CD14-positive monocyte (primary cell): ENCODE results near the gene MALRD1. TPM values are rescaled to one million over a fixed set of nuclear protein-coding genes. Genes with fewer than 3 reads are reported as not detected.

Experiments used
- DNase-seq, 3 donors: peaks; one replicate each; pipeline ENCODE4 v3.0.0-alpha.2; 2011 to 2022
- H2AFZ ChIP-seq: 2 replicates; pipeline ENCODE4 v1.6.0; 2012; ENCODE audit warnings: mild to moderate bottlenecking, low read depth, low read length, inconsistent platforms; ENCODE audit not compliant: insufficient read depth, poor library complexity, severe bottlenecking
- H3K27ac ChIP-seq, 2 donors: 1 replicate in 1 of 2; 2 replicates in 1 of 2; pipeline ENCODE4 v1.5.1; 2012 to 2013; ENCODE audit warnings: low read length in 2 of 2, control low read depth in 1 of 2, inconsistent platforms in 1 of 2, low read depth in 1 of 2, mild to moderate bottlenecking in 1 of 2
- H3K27me3 ChIP-seq, 2 donors: one replicate each; pipeline versions ENCODE4 v1.6.0 to v1.6.1; 2011 to 2013; ENCODE audit warnings: low read length in 2 of 2; ENCODE audit not compliant: control insufficient read depth in 2 of 2, insufficient read depth in 2 of 2
- H3K36me3 ChIP-seq, 2 donors: replicated peaks in 1 of 2; 1 replicate in 1 of 2; 2 replicates in 1 of 2; pipeline versions ENCODE4 v1.5.1 to v1.6.1; 2012 to 2013; ENCODE audit warnings: low read length in 2 of 2, control low read depth in 1 of 2, inconsistent platforms in 1 of 2, mild to moderate bottlenecking in 1 of 2; ENCODE audit not compliant: insufficient read depth in 2 of 2, control insufficient read depth in 1 of 2
- H3K4me1 ChIP-seq, 2 donors: 1 replicate in 1 of 2; 2 replicates in 1 of 2; pipeline versions ENCODE4 v1.5.1 to v1.6.1; 2012 to 2013; ENCODE audit warnings: low read length in 2 of 2, control low read depth in 1 of 2, inconsistent platforms in 1 of 2, mild to moderate bottlenecking in 1 of 2, moderate library complexity in 1 of 2; ENCODE audit not compliant: insufficient read depth in 2 of 2, control insufficient read depth in 1 of 2
- H3K4me2 ChIP-seq: replicated peaks from 2 replicates; pipeline ENCODE3; 2012; ENCODE audit warnings: low read length, moderate library complexity, mild to moderate bottlenecking; ENCODE audit not compliant: poor library complexity, severe bottlenecking; ENCODE audit errors: extremely low read depth
- H3K4me3 ChIP-seq, 3 experiments: fragments of 200-600 bp in 1 of 3; sonication (generic) in 1 of 3; replicated peaks in 1 of 3; 1 replicate in 2 of 3; 2 replicates in 1 of 3; pipeline ENCODE4 v1.5.1; 2011 to 2013; ENCODE audit warnings: low read length in 3 of 3, mild to moderate bottlenecking in 3 of 3, control low read depth in 2 of 3, low read depth in 2 of 3, inconsistent platforms in 1 of 3, moderate library complexity in 1 of 3
- H3K79me2 ChIP-seq: 2 replicates; pipeline ENCODE4 v1.6.0; 2012; ENCODE audit warnings: mild to moderate bottlenecking, control low read depth, inconsistent platforms, low read length, moderate library complexity; ENCODE audit not compliant: insufficient read depth
- H3K9ac ChIP-seq: 2 replicates; pipeline ENCODE4 v1.6.0; 2017; ENCODE audit warnings: low read length, mild to moderate bottlenecking; ENCODE audit not compliant: insufficient read depth, poor library complexity, severe bottlenecking
- H3K9me3 ChIP-seq, 2 donors: replicated peaks in 1 of 2; 1 replicate in 1 of 2; 2 replicates in 1 of 2; pipeline versions ENCODE4 v1.5.1 to v1.6.1; 2012 to 2013; ENCODE audit warnings: low read length in 2 of 2, control low read depth in 1 of 2; ENCODE audit not compliant: control insufficient read depth in 1 of 2, insufficient read depth in 1 of 2
- H4K20me1 ChIP-seq: 2 replicates; pipeline ENCODE4 v1.6.0; 2012; ENCODE audit warnings: mild to moderate bottlenecking, low read length, control low read depth, moderate library complexity; ENCODE audit not compliant: insufficient read depth
- H3K27ac Mint-ChIP-seq, 7 donors: one replicate each; pipeline ENCODE4 v1.8.0; 2020; ENCODE audit warnings: mild to moderate bottlenecking in 7 of 7, mixed read lengths in 7 of 7, moderate library complexity in 6 of 7, inconsistent platforms in 2 of 7
- H3K27me3 Mint-ChIP-seq, 3 donors: one replicate each; pipeline ENCODE4 v1.8.0; 2021 to 2022; ENCODE audit warnings: low read depth in 3 of 3, mild to moderate bottlenecking in 3 of 3, mixed read lengths in 3 of 3, moderate library complexity in 3 of 3, inconsistent platforms in 1 of 3
- H3K36me3 Mint-ChIP-seq, 2 donors: one replicate each; pipeline ENCODE4 v1.8.0; 2020; ENCODE audit warnings: mixed read lengths in 2 of 2, inconsistent platforms in 1 of 2, mild to moderate bottlenecking in 1 of 2
- H3K4me1 Mint-ChIP-seq: one replicate; pipeline ENCODE4 v1.8.0; 2020; ENCODE audit warnings: mild to moderate bottlenecking, mixed read lengths
- H3K4me3 Mint-ChIP-seq, 2 donors: one replicate each; pipeline ENCODE4 v1.8.0; 2020; ENCODE audit warnings: mild to moderate bottlenecking in 2 of 2, mixed read lengths in 2 of 2, moderate library complexity in 1 of 2
- H3K9me3 Mint-ChIP-seq, 7 donors: one replicate each; pipeline ENCODE4 v1.8.0; 2020 to 2022; ENCODE audit warnings: mixed read lengths in 7 of 7, mild to moderate bottlenecking in 6 of 7, moderate library complexity in 6 of 7, inconsistent platforms in 2 of 7
- CTCF ChIP-seq: fragments of 200-600 bp; IDR thresholded peaks from one replicate; pipeline ENCODE4 v1.8.0; 2022; ENCODE audit warnings: antibody characterized with exemption, mild to moderate bottlenecking
- WGBS: methylation state at CpG from one replicate; pipeline ENCODE4 v1.1.5; 2013; ENCODE audit warnings: missing lambda C conversion rate; ENCODE audit not compliant: insufficient coverage; 5-methylcytosine and 5-hydroxymethylcytosine counted together
- intact Hi-C, 2 donors: fragments of 100-400 bp; cut with micrococcal nuclease; formaldehyde crosslinking; loops; one replicate each; pipeline versions ENCODE4 v1.15.0 to v1.15.1; 2023
- polyA plus RNA-seq, 3 donors: library from polyadenylated mRNA; depleted of rRNA in 1 of 3; unstranded in 2 of 3; stranded (reverse) in 1 of 3; fragments of 300-500 nt in 2 of 3; fragments of >200 nt in 1 of 3; fragmentation: Illumina TruSeq in 2 of 3; gene quantifications; 1 replicate in 2 of 3; 2 replicates in 1 of 3; pipeline ENCODE4 v1.2.3, GENCODE V29; 2012 to 2021

Gene MALRD1
- polyA plus RNA-seq, 3 donors, result not detected

GRCh38 chr10:19200211-19200610 lies 151.6 kb downstream of the MALRD1 start:
- Mint-ChIP-seq H3K27ac (no peak overlapping the region), H3K4me1 (no peaks in the 10 kb centered on the region), H3K27me3 (peaks cover 0 to 1% (median 0%) of the 10 kb centered on the region in 3 donors), H3K9me3 (peaks cover 0 to 1% (median 0%) of the 10 kb centered on the region in 7 donors), H3K4me3 (no peak overlapping the region), H3K36me3 (no peaks in the 10 kb centered on the region)
- no peak for TF ChIP-seq CTCF
- no peak overlapping the region for H3K27ac ChIP-seq
- H3K4me1 ChIP-seq, result no peaks in the 10 kb centered on the region
- intact Hi-C loops, result no loop called here
- no peak overlapping the region for H3K4me2 ChIP-seq
- no CpG with 5 or more reads among the region's 2 CpGs for WGBS
- no peak for DNase-seq
- no peak overlapping the region for H3K9ac ChIP-seq
- no peak overlapping the region for H3K4me3 ChIP-seq
- no peaks in the 10 kb centered on the region for H3K27me3 ChIP-seq
- H3K36me3 ChIP-seq, result no peaks in the 10 kb centered on the region
- no peaks in the 10 kb centered on the region for H3K79me2 ChIP-seq
- no peak overlapping the region for H2AFZ ChIP-seq
- no peaks in the 10 kb centered on the region for H4K20me1 ChIP-seq
- peaks cover 0 to 6% of the 10 kb centered on the region in 2 donors for H3K9me3 ChIP-seq

- Histone ChIP-seq H3K27me3 (no peaks in the 10 kb centered on the region), H3K4me3 (no peak overlapping the region), H3K79me2 (no peaks in the 10 kb centered on the region), H3K9ac (no peak overlapping the region), H3K4me2 (no peak overlapping the region), H3K27ac (no peak overlapping the region), H2AFZ (no peak overlapping the region), H3K36me3 (no peaks in the 10 kb centered on the region), H3K4me1 (no peaks in the 10 kb centered on the region), H4K20me1 (no peaks in the 10 kb centered on the region), H3K9me3 (peaks cover 0 to 6% of the 10 kb centered on the region in 2 donors)
- Mint-ChIP-seq H3K27me3 (peaks cover 0 to 1% (median 0%) of the 10 kb centered on the region in 3 donors), H3K36me3 (no peaks in the 10 kb centered on the region), H3K27ac (no peak overlapping the region), H3K9me3 (peaks cover 0 to 3% (median under 1%) of the 10 kb centered on the region in 7 donors), H3K4me3 (no peak overlapping the region), H3K4me1 (no peaks in the 10 kb centered on the region)
- no peak for TF ChIP-seq CTCF
- no peak for DNase-seq
- WGBS, result no CpG with 5 or more reads among the region's 5 CpGs
- intact Hi-C loops, result no loop called here
These were observed 155.8 kb downstream of the MALRD1 start for GRCh38 chr10:19204246-19204917.
